Activated B cell treated with CpG ODN at 0.5 μM for 24 hours (primary cell): Measurements from ENCODE around the gene STIM2. TPM values are rescaled to one million over a fixed set of nuclear protein-coding genes. Genes with fewer than 3 reads are reported as not detected.

Experiments used
- ATAC-seq: fragments of 200-7000 bp; cut with Tn5 transposase; one replicate; pipeline ENCODE4 v1.10.0; 2021; ENCODE audit warnings: low read depth, mild to moderate bottlenecking, moderate library complexity
- CTCF ChIA-PET: fragments of 350-600 bp; sonication (Branson Sonifier 250); formaldehyde crosslinking; loops from one replicate; lab custom pipeline; 2021; ENCODE audit warnings: antibody characterized with exemption; lab: Charles Lee
- POLR2A ChIA-PET: fragments of 350-600 bp; sonication (Branson Sonifier 250); formaldehyde crosslinking; loops from one replicate; lab custom pipeline; 2021; ENCODE audit warnings: antibody characterized with exemption; lab: Charles Lee
- DNase-seq: peaks from one replicate; pipeline ENCODE4 v3.0.0; 2022
- H3K27ac Mint-ChIP-seq: one replicate; pipeline ENCODE4 v1.8.0; 2020; ENCODE audit warnings: mixed read lengths
- H3K27me3 Mint-ChIP-seq: one replicate; pipeline ENCODE4 v1.8.0; 2021; ENCODE audit warnings: mixed read lengths
- H3K36me3 Mint-ChIP-seq: one replicate; pipeline ENCODE4 v1.8.0; 2021; ENCODE audit warnings: low read depth, mixed read lengths
- H3K4me1 Mint-ChIP-seq: one replicate; pipeline ENCODE4 v1.8.0; 2021; ENCODE audit warnings: mixed read lengths
- H3K4me3 Mint-ChIP-seq: one replicate; pipeline ENCODE4 v1.8.0; 2020; ENCODE audit warnings: mild to moderate bottlenecking, mixed read lengths
- H3K9me3 Mint-ChIP-seq: one replicate; pipeline ENCODE4 v1.8.0; 2020; ENCODE audit warnings: mixed read lengths
- CTCF ChIP-seq: fragments of 200-600 bp; IDR thresholded peaks from one replicate; pipeline ENCODE4 v1.8.0; 2022; ENCODE audit warnings: antibody characterized with exemption, mild to moderate bottlenecking
- intact Hi-C: fragments of 100-400 bp; cut with micrococcal nuclease; formaldehyde crosslinking; loops from one replicate; pipeline ENCODE4 v1.15.1; 2024
- total RNA-seq: library from RNA; stranded (reverse); gene quantifications from 2 replicates; pipeline ENCODE4 v1.2.3, GENCODE V29; 2022

The STIM2 gene
- total RNA-seq, 1 donor from 2014 or later: 59.8 TPM

- TF ChIP-seq CTCF: no peak
- ATAC-seq: no peak
- Mint-ChIP-seq H3K27ac (peak overlapping the region; percentile 24), H3K27me3 (no peaks in the 10 kb centered on the region), H3K4me3 (peak overlapping the region; percentile 2), H3K36me3 (peaks cover 11% of the 10 kb centered on the region), H3K4me1 (peaks cover 77% of the 10 kb centered on the region), H3K9me3 (no peaks in the 10 kb centered on the region)
- intact Hi-C loops: loop anchor here (5.0 to 10.0 kb wide), 5 partner anchors 34 to 1629 kb away; partner anchors contain the start of gene PI4K2B
- DNase-seq: no peak
- CTCF ChIA-PET: no interaction called here
- POLR2A ChIA-PET: interaction anchor here (0.8 to 1.9 kb wide), 3 partner anchors 10 to 21 kb away, joined by 3 to 6 read pairs (median 6); no protein-coding TSS in a partner anchor
These were observed 2.9 kb downstream of the STIM2 start for GRCh38 chr4:26863512-26863911.

DNA sequence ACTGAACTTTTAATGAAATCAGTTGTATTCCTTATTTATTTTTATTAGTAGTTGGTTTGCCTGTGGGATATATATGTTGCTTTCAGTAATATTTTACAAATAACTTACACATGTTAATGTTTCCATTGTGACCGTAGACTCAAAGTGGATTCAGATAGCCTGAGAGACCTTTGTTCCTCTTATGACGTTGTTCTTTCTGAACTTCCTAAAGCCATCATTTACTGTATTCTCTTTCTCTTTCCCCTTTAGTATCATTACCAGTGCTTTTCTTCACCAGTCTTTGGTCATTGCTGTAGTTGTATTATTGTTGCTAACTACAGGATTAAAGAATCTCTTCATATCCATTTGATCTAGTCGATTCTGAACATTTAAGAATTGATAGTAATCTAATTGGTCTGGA is 4.3 kb downstream of the STIM2 start:
- H3K36me3 Mint-ChIP-seq: peaks cover 14% of the 10 kb centered on the region
- no peaks in the 10 kb centered on the region for H3K9me3 Mint-ChIP-seq
- peaks cover 75% of the 10 kb centered on the region for H3K4me1 Mint-ChIP-seq
- H3K4me3 Mint-ChIP-seq: peak overlapping the region; percentile 15
- intact Hi-C loops: loop anchor here (1.0 to 10.0 kb wide), 6 partner anchors 8 to 1630 kb away; partner anchors contain the start of gene PI4K2B
- CTCF ChIA-PET: no interaction called here
- TF ChIP-seq CTCF: no peak
- POLR2A ChIA-PET: interaction anchor here (1.7 to 1.9 kb wide), 2 partner anchors 9 to 20 kb away, joined by 6 read pairs; no protein-coding TSS in a partner anchor
- peak overlapping the region; percentile 28 for H3K27ac Mint-ChIP-seq
- ATAC-seq (no peak), DNase-seq (no peak)
- no peaks in the 10 kb centered on the region for H3K27me3 Mint-ChIP-seq

- ATAC-seq: no peak
- Mint-ChIP-seq H3K4me1 (peaks cover 80% of the 10 kb centered on the region), H3K36me3 (peaks cover 11% of the 10 kb centered on the region), H3K27ac (no peak overlapping the region), H3K9me3 (no peaks in the 10 kb centered on the region), H3K27me3 (no peaks in the 10 kb centered on the region), H3K4me3 (no peak overlapping the region)
- TF ChIP-seq CTCF: no peak
- no peak for DNase-seq
- ChIA-PET POLR2A (interaction anchor here (1.3 to 1.7 kb wide), 3 partner anchors 8 to 20 kb away, joined by 6 read pairs; no protein-coding TSS in a partner anchor), CTCF (interaction anchor here (1.2 to 1.8 kb wide), 3 partner anchors 19 to 144 kb away, joined by 3 to 5 read pairs (median 4); no protein-coding TSS in a partner anchor)
- intact Hi-C loops: loop anchor here (10.0 kb wide), 3 partner anchors 781 to 1631 kb away; partner anchors contain the start of gene PI4K2B
These were observed 5.6 kb downstream of the STIM2 start for GRCh38 chr4:26866203-26866602.

GRCh38 chr4:26866781-26867180 is 6.1 kb downstream of the STIM2 start:
- ChIA-PET POLR2A (interaction anchor here (1.0 to 1.6 kb wide), 4 partner anchors 14 to 19 kb away, joined by 4 to 6 read pairs (median 4); no protein-coding TSS in a partner anchor), CTCF (interaction anchor here (1.2 to 1.8 kb wide), 3 partner anchors 19 to 144 kb away, joined by 3 to 5 read pairs (median 4); no protein-coding TSS in a partner anchor)
- ATAC-seq: no peak
- H3K27me3 Mint-ChIP-seq: no peaks in the 10 kb centered on the region
- H3K36me3 Mint-ChIP-seq: peaks cover 10% of the 10 kb centered on the region
- H3K9me3 Mint-ChIP-seq: no peaks in the 10 kb centered on the region
- DNase-seq: no peak
- peaks cover 82% of the 10 kb centered on the region for H3K4me1 Mint-ChIP-seq
- no peak overlapping the region for H3K27ac Mint-ChIP-seq
- no peak overlapping the region for H3K4me3 Mint-ChIP-seq
- no peak for TF ChIP-seq CTCF
- intact Hi-C loops: loop anchor here (10.0 kb wide), 3 partner anchors 782 to 1632 kb away; partner anchors contain the start of gene PI4K2B
